GM10266 (cell line): ENCODE measurements around the gene PHB1.
A peak's percentile ranks its signal among the peaks of the same experiment; 100 is the strongest.
"Not testable (repeated sequence)": the region's sequence is repeated elsewhere in the genome, so short reads cannot be mapped to it uniquely, and the experiment has no call there.

Source experiments
- DNase-seq: peaks from one replicate; pipeline ENCODE4 v3.0.0; 2012; ENCODE audit errors: extremely low spot score
- CTCF ChIP-seq: IDR thresholded peaks from 2 replicates; pipeline ENCODE4 v1.5.1; 2012; ENCODE audit warnings: mild to moderate bottlenecking, low read depth; ENCODE audit not compliant: control insufficient read depth, insufficient read depth; ENCODE audit errors: missing control alignments

The PHB1 gene

GRCh38 chr17:49434821-49435670 lies 20.4 kb upstream of the PHB1 start:
- peak; percentile 81 for DNase-seq
- peak; percentile 65 for TF ChIP-seq CTCF

- DNase-seq: no peak
- TF ChIP-seq CTCF: no peak
Measured at GRCh38 chr17:49433000-49433694, 18.5 kb upstream of the PHB1 start.

GRCh38 chr17:49431743-49432142 lies 17.1 kb upstream of the PHB1 start:
- DNase-seq: no peak
- no peak for TF ChIP-seq CTCF

- TF ChIP-seq CTCF: no peak
- no peak for DNase-seq
Measured at GRCh38 chr17:49425004-49425286, 10.3 kb upstream of the PHB1 start.

GRCh38 chr17:49424276-49425003 lies 9.8 kb upstream of the PHB1 start:
- DNase-seq: not testable (repeated sequence)

GRCh38 chr17:49422714-49423113 lies 8.0 kb upstream of the PHB1 start:
- DNase-seq: no peak
- no peak for TF ChIP-seq CTCF

GRCh38 chr17:49419761-49420160 lies 5.1 kb upstream of the PHB1 start:
- DNase-seq: not testable (repeated sequence)

- not testable (repeated sequence) for DNase-seq
Measured at GRCh38 chr17:49418754-49419740, 4.4 kb upstream of the PHB1 start.
